T-helper 22 cell (primary cell): Measurements from ENCODE around the gene SH3GL2.

ENCODE experiments used
- DNase-seq: peaks from one replicate; pipeline ENCODE4 v3.0.0-alpha.2; 2020; ENCODE audit warnings: low read depth

The SH3GL2 gene

GRCh38 chr9:17611342-17611741 is 32.5 kb downstream of the SH3GL2 start:
- no peak for DNase-seq

- no peak for DNase-seq
Measured at GRCh38 chr9:17611917-17612316, 33.1 kb downstream of the SH3GL2 start.

- DNase-seq = no peak
Measured at GRCh38 chr9:17613758-17614157, 34.9 kb downstream of the SH3GL2 start.

- no peak for DNase-seq
Measured at GRCh38 chr9:17614250-17614649, 35.4 kb downstream of the SH3GL2 start.

GRCh38 chr9:17614903-17615302 is 36.0 kb downstream of the SH3GL2 start:
- DNase-seq = no peak

- no peak for DNase-seq
Measured at GRCh38 chr9:17622141-17622540, 43.3 kb downstream of the SH3GL2 start.

GRCh38 chr9:17622749-17623148 is 43.9 kb downstream of the SH3GL2 start:
- DNase-seq = no peak

- DNase-seq = no peak
Measured at GRCh38 chr9:17623965-17624364, 45.1 kb downstream of the SH3GL2 start.

GRCh38 chr9:17624571-17624970 is 45.7 kb downstream of the SH3GL2 start:
- DNase-seq = no peak

- DNase-seq = no peak
Measured at GRCh38 chr9:17625644-17626388, 47.0 kb downstream of the SH3GL2 start.

- no peak for DNase-seq
Measured at GRCh38 chr9:17627641-17628040, 48.8 kb downstream of the SH3GL2 start.

- no peak for DNase-seq
Measured at GRCh38 chr9:17628624-17629023, 49.8 kb downstream of the SH3GL2 start.

- DNase-seq = no peak
Measured at GRCh38 chr9:17630531-17630949, 51.7 kb downstream of the SH3GL2 start.

GRCh38 chr9:17631396-17631795 is 52.5 kb downstream of the SH3GL2 start:
- no peak for DNase-seq

- no peak for DNase-seq
Measured at GRCh38 chr9:17632994-17633393, 54.1 kb downstream of the SH3GL2 start.

- DNase-seq = no peak
Measured at GRCh38 chr9:17635115-17635890, 56.4 kb downstream of the SH3GL2 start.

- no peak for DNase-seq
Measured at GRCh38 chr9:17636349-17636748, 57.5 kb downstream of the SH3GL2 start.

GRCh38 chr9:17636821-17637220 is 58.0 kb downstream of the SH3GL2 start:
- DNase-seq = no peak

- no peak for DNase-seq
Measured at GRCh38 chr9:17637229-17637628, 58.4 kb downstream of the SH3GL2 start.

GRCh38 chr9:17648516-17648915 is 69.7 kb downstream of the SH3GL2 start:
- no peak for DNase-seq

- DNase-seq = no peak
Measured at GRCh38 chr9:17651725-17652124, 72.9 kb downstream of the SH3GL2 start.

GRCh38 chr9:17653947-17654465 is 75.1 kb downstream of the SH3GL2 start:
- no peak for DNase-seq

GRCh38 chr9:17656889-17657288 is 78.0 kb downstream of the SH3GL2 start:
- no peak for DNase-seq
